ENCODE measurements around the gene BTK.

DNA sequence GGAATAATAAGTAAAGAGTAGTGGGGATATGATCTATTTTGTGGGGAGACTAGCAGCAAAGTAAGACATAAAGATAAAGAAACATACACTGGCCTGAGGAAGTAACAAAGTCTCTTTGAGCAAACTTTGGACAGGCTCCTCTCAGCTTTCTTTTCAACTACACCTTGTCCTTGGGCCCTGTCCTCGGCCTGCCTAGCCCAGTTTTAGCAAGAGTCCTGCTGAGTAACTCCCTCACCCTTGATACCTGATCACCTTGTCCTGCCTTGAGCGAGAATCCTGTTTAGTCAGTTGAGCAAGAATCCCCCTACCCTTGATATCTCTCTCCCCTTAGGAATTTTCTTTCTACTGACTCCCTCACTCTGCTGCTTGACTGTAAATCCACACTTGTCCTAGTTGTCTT, 33.5 kb upstream of the BTK start:
- TF ChIP-seq, protein P1, sequence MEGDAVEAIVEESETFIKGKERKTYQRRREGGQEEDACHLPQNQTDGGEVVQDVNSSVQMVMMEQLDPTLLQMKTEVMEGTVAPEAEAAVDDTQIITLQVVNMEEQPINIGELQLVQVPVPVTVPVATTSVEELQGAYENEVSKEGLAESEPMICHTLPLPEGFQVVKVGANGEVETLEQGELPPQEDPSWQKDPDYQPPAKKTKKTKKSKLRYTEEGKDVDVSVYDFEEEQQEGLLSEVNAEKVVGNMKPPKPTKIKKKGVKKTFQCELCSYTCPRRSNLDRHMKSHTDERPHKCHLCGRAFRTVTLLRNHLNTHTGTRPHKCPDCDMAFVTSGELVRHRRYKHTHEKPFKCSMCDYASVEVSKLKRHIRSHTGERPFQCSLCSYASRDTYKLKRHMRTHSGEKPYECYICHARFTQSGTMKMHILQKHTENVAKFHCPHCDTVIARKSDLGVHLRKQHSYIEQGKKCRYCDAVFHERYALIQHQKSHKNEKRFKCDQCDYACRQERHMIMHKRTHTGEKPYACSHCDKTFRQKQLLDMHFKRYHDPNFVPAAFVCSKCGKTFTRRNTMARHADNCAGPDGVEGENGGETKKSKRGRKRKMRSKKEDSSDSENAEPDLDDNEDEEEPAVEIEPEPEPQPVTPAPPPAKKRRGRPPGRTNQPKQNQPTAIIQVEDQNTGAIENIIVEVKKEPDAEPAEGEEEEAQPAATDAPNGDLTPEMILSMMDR (IDR thresholded peaks at IDR 0.05; ENCODE audit: insufficient read depth, low read length, poor library complexity, severe bottlenecking): no peak
- no peak for TF ChIP-seq EZH2phosphoT487 (conservative IDR thresholded peaks at IDR 0.05; ENCODE audit: low read length)

Measured in SU-DHL-6 (cell line).